K562 (cell line): Measurements from ENCODE around the gene TMEM81.

Experiments
- HDGF ChIP-seq: fragments of 450-650 bp; IDR thresholded peaks from 2 replicates; pipeline ENCODE4 v1.6.1; 2016
- HNRNPL ChIP-seq: fragments of 200-400 bp; formaldehyde crosslinking; IDR thresholded peaks from 2 replicates; pipeline ENCODE4 v1.6.1; 2017; ENCODE audit warnings: low read depth, mild to moderate bottlenecking, low read length

DNA sequence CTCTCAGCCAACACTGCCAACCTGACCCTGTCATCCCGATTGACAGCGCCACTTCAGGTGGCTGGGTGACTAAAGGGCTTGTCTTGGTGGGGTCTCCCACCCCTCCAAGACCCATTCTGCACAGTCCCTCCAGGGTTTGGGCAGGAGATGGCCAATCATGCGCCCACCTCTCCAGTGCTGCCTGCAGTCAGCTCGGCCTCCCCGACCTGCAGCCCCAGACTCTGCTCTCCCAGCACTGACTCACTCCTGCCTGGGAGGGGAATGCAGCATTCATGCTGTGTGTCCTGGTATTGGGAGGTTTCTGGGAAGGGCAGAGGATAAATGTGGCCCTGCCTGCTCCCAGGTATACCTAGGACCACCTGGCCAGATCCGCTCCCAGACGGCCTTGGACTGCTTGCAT is 9.7 kb downstream of the TMEM81 start:
- TF ChIP-seq HDGF (no peak), HNRNPL (no peak)
